ENCODE data around the gene ALB.
"Not testable (repeated sequence)": the region's sequence is repeated elsewhere in the genome, so short reads cannot be mapped to it uniquely, and the experiment has no call there.

The ALB gene

DNA sequence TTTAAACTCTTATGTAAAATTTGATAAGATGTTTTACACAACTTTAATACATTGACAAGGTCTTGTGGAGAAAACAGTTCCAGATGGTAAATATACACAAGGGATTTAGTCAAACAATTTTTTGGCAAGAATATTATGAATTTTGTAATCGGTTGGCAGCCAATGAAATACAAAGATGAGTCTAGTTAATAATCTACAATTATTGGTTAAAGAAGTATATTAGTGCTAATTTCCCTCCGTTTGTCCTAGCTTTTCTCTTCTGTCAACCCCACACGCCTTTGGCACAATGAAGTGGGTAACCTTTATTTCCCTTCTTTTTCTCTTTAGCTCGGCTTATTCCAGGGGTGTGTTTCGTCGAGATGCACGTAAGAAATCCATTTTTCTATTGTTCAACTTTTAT, at the start of gene ALB:
ALB (plus strand) TSS at position 246 of the 400 bp plus-strand sequence; CDS start at position 287, 41 bp downstream.
- no peak for DNase-seq

DNA sequence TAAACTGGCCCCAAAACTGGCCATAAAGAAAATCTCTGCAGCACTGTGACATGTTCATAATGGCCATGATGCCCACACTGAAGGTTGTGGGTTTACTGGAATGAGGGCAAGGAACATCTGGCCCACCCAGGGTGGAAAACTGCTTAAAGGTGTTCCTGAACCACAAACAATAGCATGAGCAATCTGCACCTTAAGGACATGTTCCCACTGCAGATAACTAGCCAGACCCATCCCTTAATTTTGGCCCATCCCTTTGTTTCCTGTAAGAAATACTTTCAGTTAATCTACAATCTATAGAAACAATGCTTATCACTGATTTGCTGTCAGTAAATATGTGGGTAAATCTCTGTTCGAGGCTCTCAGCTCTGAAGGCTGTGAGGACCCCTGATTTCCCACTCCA, 46.9 kb upstream of the ALB start:
- DNase-seq: not testable (repeated sequence)

- not testable (repeated sequence) for DNase-seq
Measured at GRCh38 chr4:73369506-73370199, 34.4 kb upstream of the ALB start.

GRCh38 chr4:73375328-73375741, 28.8 kb upstream of the ALB start:
- no peak for DNase-seq

DNA sequence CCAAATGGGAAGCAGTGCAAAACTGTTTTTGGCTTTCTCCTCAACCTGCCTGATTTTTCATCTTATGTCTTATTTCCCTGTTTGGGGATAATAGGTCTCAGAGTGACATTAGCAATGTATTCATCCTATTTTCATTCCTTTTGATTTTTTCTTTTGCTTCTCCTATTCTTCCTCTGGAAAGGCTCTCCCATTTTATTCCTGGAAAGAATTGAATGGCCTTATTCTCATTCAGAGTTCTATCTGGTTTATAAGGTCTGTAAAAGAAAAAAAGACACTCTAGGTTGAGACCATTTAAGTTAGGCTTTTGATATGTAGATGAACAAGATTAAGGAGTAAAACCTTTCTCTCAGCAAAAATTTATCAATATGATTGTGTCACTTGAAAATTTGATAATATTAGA, 27.8 kb upstream of the ALB start:
- DNase-seq: no peak

DNA sequence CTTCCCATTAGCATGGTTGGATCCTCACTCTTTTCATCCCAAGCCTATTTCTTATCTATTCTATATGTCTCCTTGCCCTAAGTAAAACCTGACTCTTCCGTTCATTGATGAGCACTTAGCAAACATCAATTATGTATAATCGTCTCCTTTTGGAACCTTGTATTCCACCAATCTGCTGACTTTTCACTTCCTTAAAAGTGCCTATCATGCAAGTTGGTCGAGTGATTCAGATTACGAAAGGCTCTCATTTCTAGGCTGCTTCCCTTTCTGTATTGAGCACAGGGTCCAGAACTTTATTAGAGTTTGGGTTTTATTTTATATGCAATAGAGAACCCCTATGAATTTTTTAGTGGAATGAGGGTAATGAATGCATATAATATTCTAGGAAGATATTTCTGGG, 27.1 kb upstream of the ALB start:
- no peak for DNase-seq

- no peak for DNase-seq
Measured at GRCh38 chr4:73378887-73379286, 25.2 kb upstream of the ALB start.

- no peak for DNase-seq
Measured at GRCh38 chr4:73379946-73380345, 24.1 kb upstream of the ALB start.

- DNase-seq: no peak
Measured at GRCh38 chr4:73381214-73381613, 22.9 kb upstream of the ALB start.

DNA sequence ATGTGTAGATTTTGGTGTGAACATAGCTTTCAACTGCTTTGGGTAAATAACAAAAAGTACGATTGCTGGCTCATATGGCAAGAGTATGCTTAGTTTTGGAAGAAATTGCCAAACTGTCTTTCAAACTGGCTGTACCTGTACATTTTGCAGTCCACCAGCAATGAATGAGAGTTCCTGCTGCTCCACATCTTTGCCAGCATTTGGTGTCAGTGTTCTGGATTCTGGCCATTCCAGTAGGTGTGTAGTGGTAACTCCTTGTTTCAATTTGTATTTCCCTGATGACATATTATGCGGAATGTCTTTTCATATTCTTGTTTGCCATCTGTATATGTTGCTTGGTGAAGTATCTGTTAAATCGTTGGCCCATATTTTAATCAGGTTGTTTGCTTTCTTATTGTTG, 20.6 kb upstream of the ALB start:
- DNase-seq: no peak

GRCh38 chr4:73387552-73387951, 16.5 kb upstream of the ALB start:
- no peak for DNase-seq

DNA sequence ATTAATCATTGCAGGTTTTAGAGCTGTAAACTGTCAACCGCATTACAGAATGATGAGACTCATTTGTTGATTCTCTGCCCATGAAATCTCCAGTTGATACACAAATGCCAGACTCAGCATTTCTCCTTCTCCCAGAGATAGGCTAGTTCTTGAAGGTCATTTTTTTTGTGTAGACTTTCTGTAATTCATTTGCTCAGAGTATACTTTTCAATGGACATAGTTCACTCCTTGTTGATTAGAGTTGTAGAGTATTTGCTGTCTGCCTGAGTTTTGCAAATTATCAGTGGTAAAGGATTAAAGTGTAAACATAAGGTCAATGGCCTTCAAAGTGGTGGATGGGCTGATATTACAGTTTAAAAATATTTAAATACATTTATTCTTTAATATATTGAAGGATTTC, 15.2 kb upstream of the ALB start:
- no peak for DNase-seq

- DNase-seq: not testable (repeated sequence)
Measured at GRCh38 chr4:73389663-73390062, 14.4 kb upstream of the ALB start.

- DNase-seq: no peak
Measured at GRCh38 chr4:73391774-73392173, 12.3 kb upstream of the ALB start.

DNA sequence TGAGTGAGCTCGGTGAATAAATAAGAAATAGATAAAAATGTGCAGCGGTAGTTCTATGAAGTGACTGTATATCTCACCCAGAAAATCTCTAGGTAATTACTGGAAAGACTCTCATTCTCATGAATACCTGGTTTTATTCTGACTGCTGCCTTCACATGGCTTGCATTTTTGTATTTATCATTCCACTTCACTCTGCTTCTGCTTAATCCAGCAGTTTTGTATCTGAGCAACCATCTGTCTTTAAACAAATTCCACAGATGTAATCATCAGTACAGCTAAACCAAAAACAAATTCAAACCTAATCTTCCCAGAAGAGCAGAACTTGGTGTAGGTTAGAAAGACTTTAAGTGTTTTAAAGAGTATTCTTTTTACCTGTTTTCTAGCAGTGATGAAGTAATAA, 11.2 kb upstream of the ALB start:
- no peak for DNase-seq

DNA sequence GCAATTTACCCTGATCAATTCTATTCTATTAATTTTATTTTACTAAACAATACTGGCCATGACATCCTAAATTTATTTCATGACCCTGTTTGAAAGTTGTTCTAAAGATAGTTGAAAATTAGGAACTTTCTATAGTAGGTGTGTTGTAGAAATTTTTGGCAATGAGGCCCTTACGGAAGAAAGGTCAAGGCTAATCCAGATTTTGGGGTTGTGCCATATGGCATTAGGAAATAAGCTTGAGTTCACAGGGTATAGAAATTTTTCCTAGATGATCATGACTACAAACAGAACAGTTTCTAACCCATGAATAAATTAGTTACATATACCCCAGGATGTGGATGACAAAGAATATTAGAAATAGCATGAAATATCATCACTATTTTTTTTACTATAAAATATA, 7.8 kb upstream of the ALB start:
- DNase-seq: no peak

GRCh38 chr4:73396993-73397972, 6.8 kb upstream of the ALB start:
- no peak for DNase-seq

DNA sequence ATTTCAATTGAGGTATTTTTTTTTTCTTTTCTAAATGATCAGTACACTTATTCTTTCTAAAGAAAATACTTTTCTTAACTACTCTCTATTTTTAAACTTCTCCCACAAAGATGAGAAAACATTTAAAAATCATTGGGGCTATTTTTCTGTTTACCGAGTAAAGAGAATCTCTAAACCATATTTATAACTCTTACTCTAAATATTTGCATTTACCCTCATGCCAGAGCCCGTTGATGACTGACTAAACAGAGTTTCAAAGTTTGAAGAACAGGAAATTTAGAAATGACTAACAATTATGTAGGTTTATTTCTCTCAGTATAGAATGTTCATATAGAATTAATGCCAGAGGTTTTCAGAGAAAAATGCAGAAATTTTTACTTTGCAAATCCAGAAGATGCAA, 2.7 kb upstream of the ALB start:
- no peak for DNase-seq

DNA sequence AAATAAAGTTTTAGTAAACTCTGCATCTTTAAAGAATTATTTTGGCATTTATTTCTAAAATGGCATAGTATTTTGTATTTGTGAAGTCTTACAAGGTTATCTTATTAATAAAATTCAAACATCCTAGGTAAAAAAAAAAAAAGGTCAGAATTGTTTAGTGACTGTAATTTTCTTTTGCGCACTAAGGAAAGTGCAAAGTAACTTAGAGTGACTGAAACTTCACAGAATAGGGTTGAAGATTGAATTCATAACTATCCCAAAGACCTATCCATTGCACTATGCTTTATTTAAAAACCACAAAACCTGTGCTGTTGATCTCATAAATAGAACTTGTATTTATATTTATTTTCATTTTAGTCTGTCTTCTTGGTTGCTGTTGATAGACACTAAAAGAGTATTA, 370 bp downstream of the ALB start:
- no peak for DNase-seq

DNA sequence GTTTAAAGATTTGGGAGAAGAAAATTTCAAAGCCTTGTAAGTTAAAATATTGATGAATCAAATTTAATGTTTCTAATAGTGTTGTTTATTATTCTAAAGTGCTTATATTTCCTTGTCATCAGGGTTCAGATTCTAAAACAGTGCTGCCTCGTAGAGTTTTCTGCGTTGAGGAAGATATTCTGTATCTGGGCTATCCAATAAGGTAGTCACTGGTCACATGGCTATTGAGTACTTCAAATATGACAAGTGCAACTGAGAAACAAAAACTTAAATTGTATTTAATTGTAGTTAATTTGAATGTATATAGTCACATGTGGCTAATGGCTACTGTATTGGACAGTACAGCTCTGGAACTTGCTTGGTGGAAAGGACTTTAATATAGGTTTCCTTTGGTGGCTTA, 1.1 kb downstream of the ALB start:
- no peak for DNase-seq

DNA sequence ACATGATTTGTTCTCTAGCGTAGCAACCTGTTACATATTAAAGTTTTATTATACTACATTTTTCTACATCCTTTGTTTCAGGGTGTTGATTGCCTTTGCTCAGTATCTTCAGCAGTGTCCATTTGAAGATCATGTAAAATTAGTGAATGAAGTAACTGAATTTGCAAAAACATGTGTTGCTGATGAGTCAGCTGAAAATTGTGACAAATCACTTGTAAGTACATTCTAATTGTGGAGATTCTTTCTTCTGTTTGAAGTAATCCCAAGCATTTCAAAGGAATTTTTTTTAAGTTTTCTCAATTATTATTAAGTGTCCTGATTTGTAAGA, 2.4 kb downstream of the ALB start:
- no peak for DNase-seq

- no peak for DNase-seq
Measured at GRCh38 chr4:73407227-73407673, 3.2 kb downstream of the ALB start.

- no peak for DNase-seq
Measured at GRCh38 chr4:73408181-73408867, 4.2 kb downstream of the ALB start.

All from kidney glomerular epithelial cell (primary cell).